Activated naive CD4-positive, alpha-beta T cell treated with anti-CD3 and anti-CD28 coated beads for 36 hours (primary cell): ENCODE measurements around the gene ACTA1. TPM values are rescaled to one million over a fixed set of nuclear protein-coding genes. Genes with fewer than 3 reads are reported as not detected.
"Not testable (repeated sequence)": the region's sequence is repeated elsewhere in the genome, so short reads cannot be mapped to it uniquely, and the experiment has no call there.

Experiments used
- CTCF ChIA-PET: fragments of 350-600 bp; sonication (Branson Sonifier 250); formaldehyde crosslinking; loops from one replicate; lab custom pipeline; 2021; ENCODE audit warnings: antibody characterized with exemption; lab: Charles Lee
- DNase-seq: peaks from one replicate; pipeline ENCODE4 v3.0.0-alpha.2; 2020
- H3K27ac Mint-ChIP-seq: one replicate; pipeline ENCODE4 v1.8.0; 2021; ENCODE audit warnings: mild to moderate bottlenecking, mixed read lengths
- H3K27me3 Mint-ChIP-seq: one replicate; pipeline ENCODE4 v1.8.0; 2021; ENCODE audit warnings: low read depth, mixed read lengths
- H3K36me3 Mint-ChIP-seq: one replicate; pipeline ENCODE4 v1.8.0; 2021; ENCODE audit warnings: low read depth, mixed read lengths
- H3K4me1 Mint-ChIP-seq: one replicate; pipeline ENCODE4 v1.8.0; 2021; ENCODE audit warnings: low read depth, mixed read lengths
- H3K4me3 Mint-ChIP-seq: one replicate; pipeline ENCODE4 v1.8.0; 2021; ENCODE audit warnings: mild to moderate bottlenecking, moderate library complexity, mixed read lengths
- H3K9me3 Mint-ChIP-seq: one replicate; pipeline ENCODE4 v1.8.0; 2021; ENCODE audit warnings: mixed read lengths
- intact Hi-C: fragments of 100-400 bp; cut with micrococcal nuclease; formaldehyde crosslinking; loops from one replicate; pipeline ENCODE4 v1.15.1; 2023
- total RNA-seq, 2 experiments: library from RNA; stranded (reverse); gene quantifications; one replicate each; pipeline ENCODE4 v1.2.3, GENCODE V29; 2021

ACTA1 gene
- total RNA-seq, 2 experiments from 2014 or later: not detected

DNA sequence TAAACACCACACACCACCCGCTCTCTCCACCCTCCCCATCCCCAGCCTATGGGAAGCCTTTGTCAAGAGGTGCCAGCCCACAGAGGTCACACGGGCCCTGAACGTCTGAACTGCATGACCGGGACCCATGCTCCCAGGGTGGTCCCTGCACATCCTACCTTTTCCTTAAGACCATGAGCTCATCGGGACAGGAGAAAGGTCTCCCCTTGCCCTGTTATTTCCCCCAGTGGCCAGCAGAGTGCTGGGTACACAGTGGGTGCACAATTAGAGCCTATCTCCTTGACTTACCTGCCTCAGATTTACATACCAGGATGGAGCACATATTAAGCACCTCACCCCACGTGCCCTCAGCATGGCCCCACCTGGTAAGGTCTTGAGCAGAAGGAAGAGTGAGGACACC, 30.9 kb downstream of the ACTA1 start:
- Mint-ChIP-seq H3K27me3 (peaks cover 34% of the 10 kb centered on the region), H3K4me3 (no peak overlapping the region), H3K27ac (no peak overlapping the region), H3K36me3 (no peaks in the 10 kb centered on the region), H3K9me3 (no peaks in the 10 kb centered on the region), H3K4me1 (peaks cover 6% of the 10 kb centered on the region)
- intact Hi-C loops: no loop called here
- CTCF ChIA-PET: no interaction called here
- DNase-seq: no peak

DNA sequence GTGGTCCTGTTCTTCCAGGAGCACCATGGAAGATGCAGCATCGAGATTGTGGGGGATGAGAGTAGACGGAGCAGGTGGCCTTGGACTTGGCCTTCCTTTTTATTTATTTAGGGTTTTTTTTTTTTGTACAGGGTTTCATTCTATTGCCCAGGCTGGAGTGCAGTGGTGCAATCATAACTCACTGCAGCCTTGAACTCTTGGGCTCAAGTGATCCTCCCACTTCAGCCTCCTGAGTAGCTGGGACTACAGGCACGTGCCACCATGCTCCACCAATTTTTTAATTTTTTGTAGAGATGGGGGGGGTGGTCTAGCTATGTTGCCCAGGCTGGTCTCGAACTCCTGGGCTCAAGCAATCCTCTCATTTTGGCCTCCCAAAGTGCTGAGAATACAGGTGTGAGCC, 31.6 kb downstream of the ACTA1 start:
- H3K4me3 Mint-ChIP-seq, H3K27ac Mint-ChIP-seq, H3K9me3 Mint-ChIP-seq, H3K36me3 Mint-ChIP-seq, H3K4me1 Mint-ChIP-seq, intact Hi-C loops, DNase-seq, CTCF ChIA-PET: not testable (repeated sequence)
- peaks cover 27% of the 10 kb centered on the region for H3K27me3 Mint-ChIP-seq

DNA sequence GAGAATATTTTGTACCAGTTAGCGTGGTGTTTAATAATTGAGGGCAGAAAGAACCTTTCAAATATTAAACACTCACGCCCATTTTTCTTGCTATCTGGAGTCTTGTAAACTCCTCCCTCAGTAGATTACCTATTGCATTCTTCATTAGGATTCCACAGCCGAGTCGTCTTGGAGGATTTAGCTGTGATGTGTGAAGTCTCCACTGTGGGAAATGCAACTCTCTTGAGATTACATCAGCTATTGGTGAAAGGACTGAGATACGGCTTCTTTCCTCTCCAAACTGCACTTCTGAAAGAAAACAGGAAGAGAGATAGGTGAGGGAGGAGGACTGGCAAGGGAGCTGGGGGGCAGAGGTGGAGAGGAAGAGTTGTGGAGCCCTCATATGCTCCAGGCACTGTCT, 36.1 kb downstream of the ACTA1 start:
- Mint-ChIP-seq H3K4me3 (no peak overlapping the region), H3K27ac (no peak overlapping the region), H3K9me3 (no peaks in the 10 kb centered on the region), H3K27me3 (peaks cover 14% of the 10 kb centered on the region), H3K4me1 (no peaks in the 10 kb centered on the region), H3K36me3 (no peaks in the 10 kb centered on the region)
- no peak for DNase-seq
- CTCF ChIA-PET: no interaction called here
- intact Hi-C loops: no loop called here

DNA sequence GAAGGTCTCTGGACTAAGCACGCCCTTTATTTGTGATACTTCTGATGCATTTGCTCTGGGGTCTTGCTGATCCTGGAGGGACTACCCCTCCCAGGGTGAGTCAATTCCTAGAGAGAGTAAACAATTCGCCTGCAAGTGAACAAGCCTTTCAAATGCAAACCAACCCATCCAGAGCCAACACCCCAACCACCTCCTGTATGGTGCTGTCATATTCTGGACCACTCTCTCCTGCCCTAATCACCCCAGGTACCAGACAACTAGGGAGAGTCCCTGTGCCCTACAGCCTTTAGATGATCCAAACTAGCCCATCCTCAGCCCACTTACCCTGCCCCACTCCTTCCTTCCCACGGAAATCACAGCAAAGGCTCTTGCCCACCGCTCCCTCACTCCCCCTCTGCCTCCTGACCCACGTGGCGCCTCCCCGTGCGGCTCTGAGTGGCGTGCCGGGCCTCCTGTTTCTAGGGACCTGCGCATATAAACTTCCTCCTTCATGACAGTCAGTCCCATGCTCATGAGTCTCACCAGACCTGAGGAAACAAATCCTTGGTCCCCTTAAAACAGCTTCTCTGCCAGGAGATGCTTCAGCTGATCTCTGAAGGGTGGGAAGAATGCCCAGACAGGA, 37.2 kb downstream of the ACTA1 start:
- intact Hi-C loops: no loop called here
- no peaks in the 10 kb centered on the region for H3K4me1 Mint-ChIP-seq
- peaks cover 11% of the 10 kb centered on the region for H3K27me3 Mint-ChIP-seq
- H3K36me3 Mint-ChIP-seq: no peaks in the 10 kb centered on the region
- H3K27ac Mint-ChIP-seq: no peak overlapping the region
- no peak for DNase-seq
- H3K4me3 Mint-ChIP-seq: no peak overlapping the region
- CTCF ChIA-PET: interaction anchor here (0.6 kb wide), 1 partner anchor 913 kb away, joined by 3 read pairs; no protein-coding TSS in a partner anchor
- H3K9me3 Mint-ChIP-seq: no peaks in the 10 kb centered on the region

DNA sequence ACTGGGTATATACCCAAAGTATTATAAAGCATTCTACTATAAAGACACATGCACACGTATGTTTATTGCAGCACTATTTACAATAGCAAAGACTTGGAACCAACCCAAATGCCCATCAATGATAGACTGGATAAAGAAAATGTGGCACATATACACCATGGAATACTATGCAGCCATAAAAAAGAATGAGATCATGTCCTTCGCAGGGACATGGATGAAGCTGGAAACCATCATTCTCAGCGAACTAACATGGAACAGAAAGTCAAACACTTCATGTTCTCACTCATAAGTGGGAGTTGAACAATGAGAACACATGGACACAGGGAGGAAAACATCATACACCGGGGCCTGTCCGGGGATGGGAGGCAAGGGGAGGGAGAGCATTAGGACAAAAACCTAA, 39.4 kb downstream of the ACTA1 start:
- H3K9me3 Mint-ChIP-seq, H3K27ac Mint-ChIP-seq, DNase-seq, H3K4me3 Mint-ChIP-seq, H3K4me1 Mint-ChIP-seq, H3K27me3 Mint-ChIP-seq, intact Hi-C loops, H3K36me3 Mint-ChIP-seq, CTCF ChIA-PET: not testable (repeated sequence)

DNA sequence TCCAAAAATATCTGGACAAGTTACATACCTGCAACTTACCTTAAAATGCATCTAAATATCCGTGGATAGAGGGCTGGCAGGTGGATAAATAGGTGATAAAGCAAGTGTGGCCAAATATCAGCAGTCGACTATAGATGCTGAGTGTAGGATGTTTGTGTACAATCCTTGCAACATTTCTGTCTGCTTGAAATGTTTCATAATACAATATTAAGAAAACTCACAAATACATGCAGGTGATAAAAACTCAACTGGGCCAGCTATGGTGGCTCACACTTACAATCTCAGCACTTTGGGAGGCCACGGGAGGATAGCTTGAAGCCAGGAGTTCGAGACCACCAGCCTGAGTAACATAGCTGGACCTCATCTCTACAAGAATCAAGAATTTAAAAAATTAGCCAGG, 41.0 kb downstream of the ACTA1 start:
- intact Hi-C loops: no loop called here
- CTCF ChIA-PET: no interaction called here
- no peaks in the 10 kb centered on the region for H3K36me3 Mint-ChIP-seq
- no peak overlapping the region for H3K4me3 Mint-ChIP-seq
- H3K4me1 Mint-ChIP-seq: no peaks in the 10 kb centered on the region
- no peak overlapping the region for H3K27ac Mint-ChIP-seq
- H3K27me3 Mint-ChIP-seq: peaks cover 11% of the 10 kb centered on the region
- no peak for DNase-seq
- H3K9me3 Mint-ChIP-seq: no peaks in the 10 kb centered on the region

DNA sequence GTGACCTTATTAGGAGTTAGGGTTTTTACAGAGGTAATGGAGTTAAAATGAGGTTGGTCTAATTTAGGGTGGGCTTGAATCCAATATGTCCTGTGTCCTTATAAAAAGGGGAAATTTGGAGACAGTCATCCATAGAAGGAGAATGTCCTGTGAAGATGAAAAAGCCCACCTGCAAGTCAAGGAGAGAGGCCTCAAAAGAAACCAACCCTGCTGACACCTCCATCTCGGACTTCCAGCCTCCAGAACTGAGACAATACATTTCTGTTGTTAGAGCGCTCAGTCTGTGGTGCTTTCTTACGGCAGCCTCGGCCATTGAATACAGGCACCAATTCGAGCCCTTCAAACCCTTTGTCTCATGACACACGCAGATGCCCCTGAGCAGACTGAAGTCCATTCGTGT, 43.8 kb downstream of the ACTA1 start:
- CTCF ChIA-PET: no interaction called here
- Mint-ChIP-seq H3K27me3 (peaks cover 13% of the 10 kb centered on the region), H3K36me3 (no peaks in the 10 kb centered on the region), H3K4me1 (no peaks in the 10 kb centered on the region), H3K9me3 (no peaks in the 10 kb centered on the region), H3K27ac (no peak overlapping the region), H3K4me3 (no peak overlapping the region)
- DNase-seq: no peak
- intact Hi-C loops: no loop called here

DNA sequence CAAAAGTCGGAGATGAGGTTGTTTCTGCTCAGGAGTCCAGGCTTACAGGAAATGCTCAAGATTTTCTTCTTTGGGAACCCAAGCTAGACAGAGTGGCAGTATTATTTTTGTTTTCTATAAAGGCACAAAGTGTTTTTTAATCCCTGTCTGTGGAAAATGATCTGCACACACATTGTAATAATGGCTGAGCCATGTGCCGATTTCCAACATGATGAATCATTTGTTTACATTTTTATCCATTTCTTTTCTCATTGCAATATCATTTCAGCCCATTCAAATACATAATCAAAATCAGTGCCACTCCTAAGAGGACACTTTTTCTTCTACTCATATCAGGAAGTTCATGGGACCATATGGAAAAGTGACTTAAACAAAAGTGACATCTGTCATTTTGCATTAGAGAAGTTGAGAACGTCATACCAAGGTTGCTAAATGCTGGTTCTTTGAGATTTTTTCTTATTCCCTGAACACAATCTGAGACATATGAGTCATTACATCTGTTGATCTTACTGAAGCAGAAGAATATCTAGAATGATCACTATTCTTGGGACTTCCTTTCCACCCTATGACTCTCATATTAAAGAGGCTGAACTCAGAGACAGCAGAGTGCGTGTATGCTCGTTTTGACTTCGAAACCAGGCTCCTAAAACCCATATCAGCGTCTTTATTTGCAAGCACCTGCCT, 44.9 kb downstream of the ACTA1 start:
- DNase-seq: no peak
- intact Hi-C loops: no loop called here
- CTCF ChIA-PET: no interaction called here
- no peaks in the 10 kb centered on the region for H3K9me3 Mint-ChIP-seq
- no peaks in the 10 kb centered on the region for H3K36me3 Mint-ChIP-seq
- no peak overlapping the region for H3K4me3 Mint-ChIP-seq
- peaks cover 11% of the 10 kb centered on the region for H3K27me3 Mint-ChIP-seq
- H3K27ac Mint-ChIP-seq: no peak overlapping the region
- no peaks in the 10 kb centered on the region for H3K4me1 Mint-ChIP-seq

DNA sequence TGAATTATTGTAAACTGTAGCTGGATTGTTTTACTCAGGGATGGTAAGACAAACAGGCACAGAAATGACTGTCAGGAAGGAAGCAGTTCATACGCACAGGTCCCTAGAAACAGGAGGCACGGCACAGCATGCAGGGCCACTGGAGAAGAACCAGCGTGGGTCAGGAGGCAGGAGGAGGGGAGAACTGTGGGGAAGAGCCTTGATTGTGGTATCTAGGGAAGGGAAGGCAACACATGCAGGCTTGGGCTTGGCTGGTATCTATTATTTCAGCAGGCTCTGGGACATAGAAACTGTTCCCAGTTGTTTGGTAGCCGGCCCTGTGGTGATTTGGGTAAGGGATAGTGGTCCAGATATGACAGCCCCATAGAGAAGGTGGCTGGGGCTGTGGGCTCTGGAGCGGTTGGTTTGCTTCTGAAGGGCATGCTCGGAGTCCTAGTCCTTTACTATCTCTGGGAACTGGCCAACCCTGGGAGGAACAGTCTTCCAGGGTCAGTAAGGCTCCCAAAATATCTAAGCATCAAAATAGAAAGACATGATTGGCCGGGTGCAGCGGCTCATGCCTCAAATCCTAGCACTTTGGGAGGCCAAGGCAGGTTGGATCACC, 47.9 kb downstream of the ACTA1 start:
- H3K27me3 Mint-ChIP-seq: peaks cover 4% of the 10 kb centered on the region
- H3K4me1 Mint-ChIP-seq: no peaks in the 10 kb centered on the region
- CTCF ChIA-PET: interaction anchor here (0.6 kb wide), 1 partner anchor 331 kb away, joined by 3 read pairs; no protein-coding TSS in a partner anchor
- H3K9me3 Mint-ChIP-seq: no peaks in the 10 kb centered on the region
- H3K4me3 Mint-ChIP-seq: no peak overlapping the region
- DNase-seq: no peak
- no peak overlapping the region for H3K27ac Mint-ChIP-seq
- intact Hi-C loops: no loop called here
- no peaks in the 10 kb centered on the region for H3K36me3 Mint-ChIP-seq

DNA sequence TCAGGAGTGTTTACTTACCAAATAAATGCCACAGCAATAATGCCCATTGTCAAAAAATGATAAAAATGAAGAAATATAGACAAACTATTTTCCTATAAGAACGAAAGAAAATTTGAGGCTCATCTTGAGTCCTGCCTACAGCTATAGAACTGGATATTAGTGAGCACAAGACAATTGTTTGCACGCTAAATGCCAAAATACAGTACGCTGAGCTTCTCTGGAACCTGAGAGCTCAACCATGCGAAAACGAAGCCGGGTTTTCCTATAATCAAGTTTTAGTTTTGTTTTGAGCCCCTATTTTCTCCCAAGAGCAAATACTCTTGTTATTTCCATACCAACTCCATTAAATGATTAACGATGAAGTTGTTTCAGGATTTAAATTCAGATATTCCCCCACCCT, 49.1 kb downstream of the ACTA1 start:
- Mint-ChIP-seq H3K27ac (no peak overlapping the region), H3K4me3 (no peak overlapping the region), H3K9me3 (no peaks in the 10 kb centered on the region), H3K4me1 (no peaks in the 10 kb centered on the region), H3K36me3 (no peaks in the 10 kb centered on the region), H3K27me3 (peaks cover 4% of the 10 kb centered on the region)
- no peak for DNase-seq
- CTCF ChIA-PET: no interaction called here
- intact Hi-C loops: no loop called here

DNA sequence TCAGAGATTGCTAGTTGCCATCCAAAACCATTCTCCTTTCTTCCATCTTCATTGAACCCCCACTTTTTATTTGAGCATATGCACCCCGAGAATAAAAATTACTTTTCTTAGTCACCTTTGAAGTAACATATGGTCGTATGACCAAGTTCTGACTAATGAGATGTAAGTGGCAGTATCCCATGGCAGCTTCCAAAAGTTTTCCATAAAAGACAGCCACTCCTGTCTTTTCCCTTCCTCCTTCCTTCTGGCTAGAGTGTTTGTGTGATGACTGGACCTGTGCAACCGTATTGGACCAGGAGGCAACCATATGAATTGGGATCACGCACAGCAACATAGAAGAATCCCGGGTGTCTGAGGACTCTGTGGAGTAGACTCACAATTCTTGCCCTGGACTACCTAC, 49.9 kb downstream of the ACTA1 start:
- DNase-seq: no peak
- Mint-ChIP-seq H3K9me3 (no peaks in the 10 kb centered on the region), H3K27me3 (peaks cover 2% of the 10 kb centered on the region), H3K36me3 (no peaks in the 10 kb centered on the region), H3K4me3 (no peak overlapping the region), H3K4me1 (no peaks in the 10 kb centered on the region), H3K27ac (no peak overlapping the region)
- CTCF ChIA-PET: no interaction called here
- intact Hi-C loops: no loop called here

DNA sequence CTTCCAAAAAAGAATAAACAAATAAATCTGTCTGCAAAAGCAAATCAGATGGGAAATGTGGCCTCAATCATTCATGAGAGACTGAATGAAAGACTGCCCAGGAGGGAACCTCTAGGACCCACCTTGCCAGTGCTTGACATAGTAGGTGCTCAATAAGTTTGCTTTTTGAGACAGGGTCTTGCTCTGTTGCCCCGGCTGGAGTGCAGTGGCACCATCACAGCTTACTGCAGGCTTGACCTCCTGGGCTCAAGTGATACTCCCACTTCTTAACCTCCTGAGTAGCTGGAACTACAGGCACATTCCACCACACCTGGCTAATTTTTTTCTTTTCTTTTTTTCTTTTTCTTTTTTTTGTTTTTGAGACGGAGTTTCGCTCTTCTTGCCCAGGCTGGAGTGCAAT, 50.7 kb downstream of the ACTA1 start:
- H3K4me3 Mint-ChIP-seq: no peak overlapping the region
- no peaks in the 10 kb centered on the region for H3K9me3 Mint-ChIP-seq
- H3K36me3 Mint-ChIP-seq: no peaks in the 10 kb centered on the region
- CTCF ChIA-PET: no interaction called here
- no peak for DNase-seq
- intact Hi-C loops: no loop called here
- H3K4me1 Mint-ChIP-seq: no peaks in the 10 kb centered on the region
- H3K27me3 Mint-ChIP-seq: peaks cover 2% of the 10 kb centered on the region
- no peak overlapping the region for H3K27ac Mint-ChIP-seq
